WERI-Rb-1 (cell line): ENCODE results near the gene GP1BB.
"Not testable (repeated sequence)": the region's sequence is repeated elsewhere in the genome, so short reads cannot be mapped to it uniquely, and the experiment has no call there.

ENCODE experiments used
- DNase-seq: peaks from one replicate; pipeline ENCODE4 v3.0.0-alpha.2; 2020
- H3K27ac ChIP-seq: fragments of 250-450 bp; sonication (Bioruptor Pico); 2 replicates; pipeline ENCODE4 v1.5.1; 2020; ENCODE audit warnings: mild to moderate bottlenecking, moderate library complexity
- H3K27me3 ChIP-seq: fragments of 250-450 bp; sonication (Bioruptor Pico); 2 replicates; pipeline ENCODE4 v1.5.1; 2021; ENCODE audit warnings: mild to moderate bottlenecking, low read depth, moderate library complexity; ENCODE audit not compliant: insufficient read depth, severe bottlenecking
- H3K36me3 ChIP-seq: fragments of 250-450 bp; sonication (Bioruptor Pico); 2 replicates; pipeline ENCODE4 v1.5.1; 2020; ENCODE audit warnings: mild to moderate bottlenecking, moderate library complexity
- H3K4me3 ChIP-seq: 2 replicates; pipeline ENCODE4 v1.5.1; 2011; ENCODE audit warnings: low read depth, mild to moderate bottlenecking, control low read depth, low read length
- H3K9me3 ChIP-seq: fragments of 250-450 bp; sonication (Bioruptor Pico); 2 replicates; pipeline ENCODE4 v1.5.1; 2021; ENCODE audit warnings: mild to moderate bottlenecking, moderate library complexity; ENCODE audit not compliant: severe bottlenecking
- TF ChIP-seq, protein P1 (sequence below): IDR thresholded peaks from 2 replicates; pipeline ENCODE4 v1.5.1; 2011; ENCODE audit warnings: low read depth, mild to moderate bottlenecking, control low read depth, inconsistent platforms, low read length

Gene GP1BB

DNA sequence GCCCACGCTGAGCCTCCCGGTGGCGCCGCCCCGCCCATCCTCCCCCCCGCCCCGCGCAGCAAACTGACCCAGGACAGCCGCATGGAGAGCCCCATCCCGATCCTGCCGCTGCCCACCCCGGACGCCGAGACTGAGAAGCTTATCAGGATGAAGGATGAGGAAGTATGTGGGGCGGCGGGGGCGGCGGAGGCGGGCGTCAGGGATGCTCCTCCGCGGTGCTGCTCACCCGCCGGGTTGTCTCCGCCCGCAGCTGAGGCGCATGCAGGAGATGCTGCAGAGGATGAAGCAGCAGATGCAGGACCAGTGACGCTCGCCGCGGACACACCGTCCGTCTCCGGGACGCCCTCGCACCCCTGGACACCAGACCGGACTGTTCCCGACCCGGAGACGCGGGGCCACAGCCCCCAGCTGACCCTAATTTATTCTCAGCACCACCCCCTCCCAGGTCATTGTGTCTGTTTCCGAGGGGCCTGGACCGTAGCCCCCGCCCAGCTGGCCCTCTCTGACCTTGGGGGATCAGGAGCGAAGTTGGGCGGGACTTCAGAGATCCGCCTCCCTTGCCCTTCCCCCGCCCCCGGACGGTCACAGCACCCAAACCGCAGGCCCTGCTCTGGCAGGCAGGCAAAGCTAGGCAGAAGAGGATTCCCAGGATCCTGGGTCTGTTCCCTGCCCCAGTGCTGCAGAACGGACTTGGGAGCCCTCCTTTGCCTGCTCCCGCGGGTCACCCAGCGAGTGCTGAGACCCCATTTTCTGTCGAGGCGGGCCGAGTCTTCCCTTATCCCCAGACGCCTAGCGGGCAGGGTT lies 959 bp upstream of the GP1BB start:
- Histone ChIP-seq H3K36me3 (peaks cover 43% of the 10 kb centered on the region), H3K27me3 (no peaks in the 10 kb centered on the region), H3K4me3 (no peak overlapping the region), H3K27ac (no peak overlapping the region), H3K9me3 (no peaks in the 10 kb centered on the region)
- DNase-seq, result no peak
- TF ChIP-seq, protein P1, sequence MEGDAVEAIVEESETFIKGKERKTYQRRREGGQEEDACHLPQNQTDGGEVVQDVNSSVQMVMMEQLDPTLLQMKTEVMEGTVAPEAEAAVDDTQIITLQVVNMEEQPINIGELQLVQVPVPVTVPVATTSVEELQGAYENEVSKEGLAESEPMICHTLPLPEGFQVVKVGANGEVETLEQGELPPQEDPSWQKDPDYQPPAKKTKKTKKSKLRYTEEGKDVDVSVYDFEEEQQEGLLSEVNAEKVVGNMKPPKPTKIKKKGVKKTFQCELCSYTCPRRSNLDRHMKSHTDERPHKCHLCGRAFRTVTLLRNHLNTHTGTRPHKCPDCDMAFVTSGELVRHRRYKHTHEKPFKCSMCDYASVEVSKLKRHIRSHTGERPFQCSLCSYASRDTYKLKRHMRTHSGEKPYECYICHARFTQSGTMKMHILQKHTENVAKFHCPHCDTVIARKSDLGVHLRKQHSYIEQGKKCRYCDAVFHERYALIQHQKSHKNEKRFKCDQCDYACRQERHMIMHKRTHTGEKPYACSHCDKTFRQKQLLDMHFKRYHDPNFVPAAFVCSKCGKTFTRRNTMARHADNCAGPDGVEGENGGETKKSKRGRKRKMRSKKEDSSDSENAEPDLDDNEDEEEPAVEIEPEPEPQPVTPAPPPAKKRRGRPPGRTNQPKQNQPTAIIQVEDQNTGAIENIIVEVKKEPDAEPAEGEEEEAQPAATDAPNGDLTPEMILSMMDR, result no peak

DNA sequence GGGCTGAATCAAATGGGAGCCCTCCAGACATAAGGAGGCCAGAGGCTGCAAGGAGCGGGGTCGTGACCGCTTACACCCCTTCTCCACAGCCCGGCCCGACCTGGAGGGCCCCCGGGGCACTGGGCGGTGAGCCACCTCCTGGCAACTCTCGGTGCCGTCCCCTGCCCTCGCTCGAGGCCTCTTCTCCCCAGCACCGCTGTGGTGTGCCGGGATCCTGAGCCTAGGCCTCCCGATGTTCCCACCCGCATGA lies 432 bp upstream of the GP1BB start:
- Histone ChIP-seq H3K27me3 (no peaks in the 10 kb centered on the region), H3K9me3 (no peaks in the 10 kb centered on the region), H3K27ac (no peak overlapping the region), H3K4me3 (no peak overlapping the region), H3K36me3 (peaks cover 40% of the 10 kb centered on the region)
- DNase-seq, result no peak
- TF ChIP-seq, protein P1, result no peak

DNA sequence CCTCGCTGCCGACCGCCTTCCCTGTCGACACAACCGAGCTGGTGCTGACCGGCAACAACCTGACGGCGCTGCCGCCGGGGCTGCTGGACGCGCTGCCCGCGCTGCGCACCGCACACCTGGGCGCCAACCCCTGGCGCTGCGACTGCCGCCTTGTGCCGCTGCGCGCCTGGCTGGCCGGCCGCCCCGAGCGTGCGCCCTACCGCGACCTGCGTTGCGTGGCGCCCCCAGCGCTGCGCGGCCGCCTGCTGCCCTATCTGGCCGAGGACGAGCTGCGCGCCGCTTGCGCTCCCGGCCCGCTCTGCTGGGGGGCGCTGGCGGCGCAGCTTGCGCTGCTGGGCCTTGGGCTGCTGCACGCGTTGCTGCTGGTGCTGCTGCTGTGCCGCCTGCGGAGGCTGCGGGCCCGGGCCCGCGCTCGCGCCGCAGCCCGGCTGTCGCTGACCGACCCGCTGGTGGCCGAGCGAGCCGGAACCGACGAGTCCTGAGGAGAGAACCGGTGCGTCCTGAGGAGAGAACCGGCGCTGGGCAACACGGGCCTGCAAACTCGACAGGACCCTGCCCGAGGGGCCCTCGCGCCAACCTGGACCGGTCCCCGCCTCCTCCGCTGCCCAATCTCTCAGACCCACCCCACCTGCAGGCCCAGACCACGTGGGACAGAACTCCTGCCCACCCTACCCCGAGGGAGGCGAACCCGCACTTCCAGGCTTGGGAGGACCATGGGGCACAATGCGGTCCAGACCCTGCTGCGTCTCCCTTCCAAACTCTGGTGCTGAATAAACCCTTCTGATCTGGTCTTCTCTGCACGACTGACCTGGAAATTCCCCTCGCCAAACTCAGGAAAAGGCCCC lies 866 bp downstream of the GP1BB start:
- peaks cover 39% of the 10 kb centered on the region for H3K36me3 ChIP-seq
- TF ChIP-seq, protein P1, result no peak
- no peaks in the 10 kb centered on the region for H3K27me3 ChIP-seq
- no peaks in the 10 kb centered on the region for H3K9me3 ChIP-seq
- no peak overlapping the region for H3K27ac ChIP-seq
- H3K4me3 ChIP-seq, result no peak overlapping the region
- DNase-seq, result no peak

DNA sequence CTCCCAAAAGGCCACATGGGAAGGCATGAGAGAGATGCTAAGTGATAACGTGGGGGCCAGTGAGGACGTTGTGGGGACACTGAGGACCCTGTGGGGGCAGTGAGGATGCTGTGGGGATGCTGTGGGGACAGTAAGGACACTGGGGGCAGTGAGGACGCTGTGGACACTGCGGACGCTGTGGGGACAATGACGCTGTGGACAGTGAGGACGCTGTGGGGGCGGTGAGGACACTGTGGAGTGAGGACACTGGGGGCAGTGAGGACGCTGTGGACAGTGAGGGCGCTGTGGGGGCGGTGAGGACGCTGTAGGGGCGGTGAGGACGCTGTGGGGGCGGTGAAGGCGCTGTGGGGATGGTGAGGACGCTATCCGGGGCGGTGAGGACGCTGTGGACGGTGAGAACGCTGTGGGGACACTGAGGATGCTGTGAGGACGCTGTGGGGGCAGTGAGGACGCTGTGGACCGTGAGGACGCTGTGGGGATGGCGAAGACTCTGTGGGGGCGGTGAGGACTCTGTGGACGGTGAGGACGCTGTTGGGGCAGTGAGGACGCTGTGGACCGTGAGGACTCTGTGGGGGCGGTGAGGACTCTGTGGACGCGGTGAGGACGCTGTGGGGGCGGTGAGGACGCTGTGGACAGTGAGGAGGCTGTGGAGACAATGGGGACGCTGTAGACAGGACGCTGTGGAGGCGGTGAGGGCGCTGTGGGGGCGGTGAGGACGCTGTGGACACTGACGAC lies 1.8 kb downstream of the GP1BB start:
- peaks cover 31% of the 10 kb centered on the region for H3K36me3 ChIP-seq
- H3K4me3 ChIP-seq, result no peak overlapping the region
- no peak overlapping the region for H3K27ac ChIP-seq
- H3K27me3 ChIP-seq, result no peaks in the 10 kb centered on the region
- TF ChIP-seq, protein P1, result no peak
- DNase-seq, result no peak
- no peaks in the 10 kb centered on the region for H3K9me3 ChIP-seq

DNA sequence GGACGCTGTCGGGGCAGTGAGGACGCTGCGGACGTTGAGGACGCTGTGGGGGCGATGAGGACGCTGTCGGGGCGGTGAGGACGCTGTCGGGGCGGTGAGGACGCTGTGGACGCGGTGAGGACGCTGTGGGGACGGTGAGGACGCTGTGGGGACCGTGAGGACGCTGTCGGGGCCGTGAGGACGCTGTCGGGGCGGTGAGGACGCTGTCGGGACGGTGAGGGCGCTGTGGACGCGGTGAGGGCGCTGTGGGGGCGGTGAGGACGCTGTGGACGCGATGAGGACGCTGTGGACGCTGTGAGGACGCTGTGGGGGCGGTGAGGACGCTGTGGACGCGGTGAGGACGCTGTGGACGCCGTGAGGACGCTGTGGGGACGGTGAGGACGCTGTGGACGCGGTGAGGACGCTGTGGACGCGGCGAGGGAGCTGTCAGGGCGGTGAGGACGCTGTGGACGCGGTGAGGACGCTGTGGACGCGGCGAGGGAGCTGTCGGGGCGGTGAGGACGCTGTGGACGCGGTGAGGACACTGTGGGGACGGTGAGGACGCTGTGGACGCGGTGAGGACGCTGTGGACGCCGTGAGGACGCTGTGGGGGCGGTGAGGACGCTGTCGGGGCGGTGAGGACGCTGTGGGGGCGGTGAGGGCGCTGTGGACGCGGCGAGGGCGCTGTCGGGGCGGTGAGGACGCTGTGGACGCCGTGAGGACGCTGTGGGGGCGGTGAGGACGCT lies 2.9 kb downstream of the GP1BB start:
- H3K27me3 ChIP-seq, H3K4me3 ChIP-seq, H3K27ac ChIP-seq, H3K9me3 ChIP-seq, DNase-seq: not testable (repeated sequence)
- peaks cover 21% of the 10 kb centered on the region for H3K36me3 ChIP-seq
